GM12872 (cell line): ENCODE measurements around the gene ASIC5.

Experiments
- TF ChIP-seq, protein P1 (sequence below): IDR thresholded peaks from 3 replicates; pipeline ENCODE4 v1.5.1; 2011; ENCODE audit warnings: low read depth, mild to moderate bottlenecking, low read length, moderate library complexity; ENCODE audit not compliant: insufficient read depth

ASIC5 gene

GRCh38 chr4:155802190-155802959 lies 63.7 kb downstream of the ASIC5 start:
- TF ChIP-seq, protein P1, sequence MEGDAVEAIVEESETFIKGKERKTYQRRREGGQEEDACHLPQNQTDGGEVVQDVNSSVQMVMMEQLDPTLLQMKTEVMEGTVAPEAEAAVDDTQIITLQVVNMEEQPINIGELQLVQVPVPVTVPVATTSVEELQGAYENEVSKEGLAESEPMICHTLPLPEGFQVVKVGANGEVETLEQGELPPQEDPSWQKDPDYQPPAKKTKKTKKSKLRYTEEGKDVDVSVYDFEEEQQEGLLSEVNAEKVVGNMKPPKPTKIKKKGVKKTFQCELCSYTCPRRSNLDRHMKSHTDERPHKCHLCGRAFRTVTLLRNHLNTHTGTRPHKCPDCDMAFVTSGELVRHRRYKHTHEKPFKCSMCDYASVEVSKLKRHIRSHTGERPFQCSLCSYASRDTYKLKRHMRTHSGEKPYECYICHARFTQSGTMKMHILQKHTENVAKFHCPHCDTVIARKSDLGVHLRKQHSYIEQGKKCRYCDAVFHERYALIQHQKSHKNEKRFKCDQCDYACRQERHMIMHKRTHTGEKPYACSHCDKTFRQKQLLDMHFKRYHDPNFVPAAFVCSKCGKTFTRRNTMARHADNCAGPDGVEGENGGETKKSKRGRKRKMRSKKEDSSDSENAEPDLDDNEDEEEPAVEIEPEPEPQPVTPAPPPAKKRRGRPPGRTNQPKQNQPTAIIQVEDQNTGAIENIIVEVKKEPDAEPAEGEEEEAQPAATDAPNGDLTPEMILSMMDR: no peak

- TF ChIP-seq, protein P1: no peak
Measured at GRCh38 chr4:155800685-155801343, 65.3 kb downstream of the ASIC5 start.

DNA sequence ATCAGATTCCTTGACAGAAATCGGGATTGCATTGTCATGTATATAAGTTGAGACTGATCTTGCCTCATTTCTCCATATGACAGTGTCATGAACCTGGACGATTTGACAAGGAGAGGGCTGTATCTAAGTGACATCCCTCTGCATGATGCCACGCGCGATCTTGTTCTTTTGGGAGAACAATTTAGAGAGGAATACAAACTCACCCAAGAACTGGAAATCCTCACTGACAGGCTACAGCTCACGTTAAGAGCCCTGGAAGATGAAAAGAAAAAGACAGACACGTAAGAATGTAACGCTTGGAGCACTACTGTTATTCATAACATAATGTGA lies 66.3 kb downstream of the ASIC5 start:
- TF ChIP-seq, protein P1: no peak

GRCh38 chr4:155799116-155799793 lies 66.8 kb downstream of the ASIC5 start:
- TF ChIP-seq, protein P1: no peak

DNA sequence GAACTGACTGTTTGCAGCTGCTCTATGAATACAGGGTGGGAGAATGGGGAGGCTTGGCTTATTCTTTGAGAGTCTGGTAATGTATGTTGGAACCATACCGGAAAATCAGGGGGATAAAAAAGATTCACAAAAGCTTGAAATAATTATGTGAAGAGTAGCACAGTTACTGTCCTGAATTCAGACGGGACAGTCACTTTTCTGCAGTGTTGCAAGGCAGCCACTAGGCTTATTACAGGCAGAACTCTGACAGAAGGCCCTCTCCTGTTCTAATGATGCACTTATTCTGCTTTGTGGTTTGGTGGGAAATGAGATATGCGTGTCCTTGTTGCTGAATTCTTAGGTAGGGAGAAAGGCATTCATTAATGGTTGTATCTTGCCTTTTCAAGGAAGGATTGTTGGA lies 70.1 kb downstream of the ASIC5 start:
- TF ChIP-seq, protein P1: peak; percentile 70

DNA sequence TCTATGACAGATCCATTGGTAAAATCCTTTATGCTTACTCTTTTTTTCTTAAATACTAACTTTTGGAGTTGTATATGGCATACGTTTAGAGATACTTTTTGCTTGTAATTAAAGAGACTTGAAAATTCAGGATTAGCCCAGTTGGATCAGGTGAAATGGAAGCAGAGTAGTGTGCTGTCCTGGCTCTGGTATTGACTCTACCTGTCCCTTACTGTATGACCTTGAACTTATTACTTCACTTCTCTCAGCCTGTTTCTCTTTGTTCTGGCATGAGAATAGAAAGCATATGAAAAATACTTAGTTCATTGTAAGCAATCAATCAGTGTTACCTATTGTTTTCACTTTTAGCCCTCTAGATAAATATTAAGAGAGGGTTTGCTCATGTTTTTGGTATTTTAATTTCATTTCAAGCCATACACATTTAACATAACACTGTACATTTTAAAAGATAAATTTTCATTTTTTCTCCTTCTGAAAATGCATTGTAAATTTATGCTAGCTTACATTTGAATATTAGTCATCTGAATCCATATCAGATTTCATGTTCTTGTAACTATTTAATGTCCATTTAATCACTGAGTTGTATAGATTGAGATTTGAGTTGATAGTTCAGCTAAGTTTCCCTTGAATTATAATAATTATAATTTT lies 71.4 kb downstream of the ASIC5 start:
- TF ChIP-seq, protein P1: no peak

GRCh38 chr4:155789982-155790381 lies 76.1 kb downstream of the ASIC5 start:
- TF ChIP-seq, protein P1: no peak
